GM12891 (cell line): Measurements from ENCODE around the gene MSANTD2.

Experiments used
- POLR2A ChIP-seq: IDR thresholded peaks from 2 replicates; pipeline ENCODE4 v1.6.1; 2011; ENCODE audit warnings: low read depth, low read length, control low read depth
- POLR2AphosphoS5 ChIP-seq: IDR thresholded peaks from 2 replicates; pipeline ENCODE4 v1.6.1; 2011; ENCODE audit warnings: low read depth, low read length, control low read depth
- SPI1 ChIP-seq: IDR thresholded peaks from 2 replicates; pipeline ENCODE4 v1.6.1; 2011; ENCODE audit warnings: low read depth, low read length, control low read depth
- TAF1 ChIP-seq: IDR thresholded peaks from 2 replicates; pipeline ENCODE4 v1.6.1; 2011; ENCODE audit warnings: low read depth, low read length, control low read depth

DNA sequence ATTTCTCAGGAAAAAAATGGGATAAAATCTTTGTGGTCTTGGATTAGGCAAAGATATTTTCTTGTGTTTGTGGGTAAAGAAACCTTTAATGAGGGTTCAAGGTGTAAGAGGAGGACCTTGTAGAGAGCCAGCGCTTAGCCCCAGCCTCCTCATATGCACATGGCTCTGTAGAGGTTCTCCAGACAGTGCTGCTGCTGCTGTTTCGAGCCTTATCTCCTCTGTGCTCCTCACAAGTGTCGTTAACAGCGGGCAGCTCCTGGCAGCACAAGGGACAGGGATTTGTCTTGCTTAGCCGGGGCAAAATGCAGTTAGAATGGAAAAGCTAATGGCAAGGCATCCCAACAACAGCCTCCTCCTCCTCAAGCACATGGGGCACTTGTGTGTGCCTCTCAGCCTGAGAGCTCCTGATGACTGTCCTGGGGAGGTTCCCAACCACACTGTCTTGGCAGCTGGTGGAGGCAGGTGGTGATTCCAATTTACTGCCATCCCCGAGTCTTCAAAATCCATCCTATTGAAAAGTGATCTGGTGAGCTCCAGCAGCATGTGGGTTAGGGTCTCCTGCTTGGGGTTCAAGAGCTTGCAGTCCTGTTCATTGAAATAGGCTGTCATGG lies 7.6 kb upstream of the MSANTD2 start:
- TF ChIP-seq POLR2AphosphoS5: no peak
- TF ChIP-seq POLR2A: no peak
- no peak for TF ChIP-seq TAF1
- no peak for TF ChIP-seq SPI1
